Measurements from ENCODE around the gene TTR.

TTR gene

GRCh38 chr18:31617031-31617717 lies 25.5 kb downstream of the TTR start:
- ATAC-seq = no peak

GRCh38 chr18:31618801-31619200 lies 27.1 kb downstream of the TTR start:
- no peak for ATAC-seq

- ATAC-seq = no peak
Observed at GRCh38 chr18:31619291-31619690, 27.6 kb downstream of the TTR start.

- ATAC-seq = no peak
Observed at GRCh38 chr18:31624892-31625640, 33.4 kb downstream of the TTR start.

- no peak for ATAC-seq
Observed at GRCh38 chr18:31626409-31626808, 34.7 kb downstream of the TTR start.

DNA sequence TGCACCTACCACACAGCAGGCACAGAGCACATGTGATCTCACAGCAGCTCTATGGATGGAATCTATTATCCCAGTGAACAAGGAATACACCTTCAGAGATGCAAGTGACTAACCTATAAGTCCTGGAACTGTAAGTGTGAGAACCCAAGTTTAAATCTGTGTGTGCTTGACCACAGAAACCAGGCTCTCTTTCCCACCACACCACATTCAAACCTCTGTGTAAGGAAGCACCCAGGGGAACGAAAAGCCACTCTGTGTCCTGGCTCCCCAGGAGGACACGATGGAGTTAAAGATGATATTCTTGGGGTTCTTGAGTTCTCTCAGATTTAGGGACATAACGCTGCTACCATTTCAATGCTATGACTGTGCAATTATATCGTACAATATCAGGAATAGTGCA lies 38.9 kb downstream of the TTR start:
- ATAC-seq = no peak

DNA sequence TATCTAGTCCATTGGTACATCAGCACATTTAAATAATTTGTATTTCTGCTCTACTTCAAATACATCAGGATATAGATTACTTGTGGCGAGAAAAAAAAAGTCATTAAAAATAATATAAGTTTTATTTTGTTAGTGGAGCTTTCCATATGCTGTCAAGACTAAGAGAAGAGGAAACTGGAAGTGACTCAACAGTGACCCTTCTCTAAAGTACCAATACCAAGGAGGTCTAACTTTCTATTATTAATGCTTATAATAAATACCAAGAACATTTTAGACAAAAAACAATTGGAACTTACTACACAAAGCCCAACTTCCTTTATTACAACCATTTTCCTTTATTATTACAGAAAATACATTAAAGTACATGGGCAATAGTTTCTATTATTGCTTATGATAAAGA lies 39.8 kb downstream of the TTR start:
- ATAC-seq = no peak

GRCh38 chr18:31632356-31632755 lies 40.7 kb downstream of the TTR start:
- ATAC-seq = no peak

GRCh38 chr18:31633392-31634330 lies 42.0 kb downstream of the TTR start:
- ATAC-seq = no peak

DNA sequence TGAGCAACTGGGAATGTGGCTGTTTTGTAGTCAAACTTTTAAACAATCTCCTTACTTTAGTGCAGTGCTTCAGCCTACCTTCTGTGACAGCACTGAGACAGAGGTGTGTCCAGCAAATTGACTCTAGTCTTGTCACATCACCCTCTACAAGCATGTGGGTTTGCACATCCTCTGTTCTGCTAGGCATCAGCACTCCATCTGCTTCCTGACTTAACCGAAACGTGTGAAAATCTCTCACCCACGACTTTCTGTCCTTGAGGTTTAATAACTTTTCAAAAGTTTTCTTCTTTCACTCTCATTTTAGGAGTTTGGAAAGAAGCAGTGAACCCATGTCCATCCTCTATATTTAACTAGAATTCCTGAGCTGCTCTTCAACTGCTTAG lies 42.6 kb downstream of the TTR start:
- peak in 1 of 2 donors; percentile 27 for ATAC-seq

DNA sequence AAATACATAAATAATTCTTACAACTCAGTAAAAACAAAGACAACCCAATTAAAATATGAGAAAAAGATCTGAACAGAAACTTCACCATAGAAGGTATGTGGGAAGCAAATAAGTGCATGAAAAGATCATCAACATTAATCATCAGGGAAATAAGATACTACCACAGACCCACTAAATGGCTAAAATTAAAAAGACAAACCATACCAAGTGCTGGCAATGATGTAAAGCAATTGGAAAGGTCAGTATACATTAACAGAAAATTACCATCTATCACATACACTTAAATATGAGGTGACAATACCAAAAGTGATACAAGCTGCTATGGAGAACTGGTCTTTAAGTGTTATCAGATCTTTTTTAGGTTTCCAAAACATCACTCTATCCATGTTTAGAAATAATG lies 44.7 kb downstream of the TTR start:
- ATAC-seq = no peak

DNA sequence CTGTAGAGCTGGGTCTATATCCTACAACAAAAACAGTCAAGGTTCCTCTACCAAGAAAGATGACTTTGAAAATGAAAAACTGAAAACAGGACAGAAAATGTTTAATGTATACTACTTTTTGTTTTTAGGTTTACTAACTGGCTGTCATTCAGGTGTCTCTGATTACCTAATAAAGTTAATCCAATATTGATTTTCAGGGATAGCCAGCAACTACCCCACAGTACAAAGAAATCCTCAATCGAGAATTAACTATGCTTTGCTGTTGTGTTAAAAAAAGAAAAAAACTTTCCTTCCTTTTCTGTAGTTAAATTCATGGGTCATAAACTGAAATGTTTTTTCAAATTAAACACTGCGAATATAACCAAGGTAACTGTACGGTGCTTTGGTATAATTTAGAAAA lies 45.8 kb downstream of the TTR start:
- no peak for ATAC-seq

DNA sequence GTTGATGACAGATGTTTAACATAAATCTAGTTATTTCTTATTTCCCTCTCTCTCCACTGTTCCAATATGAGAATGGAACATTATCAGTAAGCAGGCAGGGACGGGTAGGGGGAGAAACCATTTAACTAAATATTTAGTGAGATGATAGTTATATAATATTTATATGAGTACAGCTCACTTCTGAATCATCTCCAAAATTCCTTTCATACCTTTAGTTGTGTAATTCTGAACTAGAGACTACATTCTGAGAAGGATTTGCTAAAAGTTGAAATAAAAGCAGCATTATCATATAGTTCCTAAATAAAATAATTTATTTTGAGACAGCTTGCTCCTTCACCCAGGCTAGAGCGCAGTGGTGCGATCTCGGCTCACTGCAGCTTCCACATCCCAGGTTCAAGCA lies 51.3 kb downstream of the TTR start:
- ATAC-seq = no peak

- ATAC-seq = no peak
Observed at GRCh38 chr18:31645411-31645810, 53.7 kb downstream of the TTR start.

DNA sequence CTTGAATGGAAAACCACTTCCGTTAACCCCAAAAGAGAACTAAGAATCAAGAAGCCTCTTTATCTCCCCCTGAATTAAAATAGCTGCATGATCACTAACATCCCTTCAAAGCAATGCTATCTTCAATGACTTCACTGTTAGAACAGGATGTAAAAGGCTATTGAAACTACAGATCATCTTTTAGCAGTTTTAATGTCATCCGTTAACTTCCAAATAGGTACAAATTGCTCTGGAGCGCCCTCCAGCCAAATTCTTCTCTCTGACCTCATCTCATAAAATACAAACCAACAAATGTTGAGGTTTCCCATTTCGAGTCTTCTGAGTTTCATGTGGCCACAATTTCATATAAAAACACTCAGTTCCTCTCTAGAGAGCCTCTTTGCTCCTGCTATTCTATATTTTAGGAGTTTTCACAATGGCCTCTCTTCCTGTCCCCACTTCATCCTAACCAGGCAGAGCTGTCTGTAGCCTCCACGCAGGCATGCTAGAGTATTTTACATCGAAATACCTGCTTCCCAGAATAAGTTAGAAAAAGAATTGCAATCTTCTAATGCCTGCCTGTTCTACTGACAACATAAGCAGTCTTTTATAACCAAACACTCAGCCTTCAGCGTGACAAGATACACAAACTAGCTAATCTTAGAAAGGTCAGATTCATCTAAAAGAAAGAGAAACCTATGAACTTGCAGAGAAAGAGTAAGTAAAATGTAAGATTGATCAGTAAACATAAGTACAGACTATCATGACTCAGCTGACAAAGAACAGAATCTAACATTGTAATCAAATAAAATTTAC lies 54.9 kb downstream of the TTR start:
- no peak for ATAC-seq

GRCh38 chr18:31647127-31647753 lies 55.6 kb downstream of the TTR start:
- ATAC-seq = no peak
